GM21786 (cell line): Measurements from ENCODE around the gene GRIK3.
"Not testable (repeated sequence)": the region's sequence is repeated elsewhere in the genome, so short reads cannot be mapped to it uniquely, and the experiment has no call there.

Experiments used
- ATAC-seq: cut with Tn5 transposase; IDR thresholded peaks from one replicate; pipeline ENCODE4 v1.9.1; 2021; ENCODE audit not compliant: unreplicated experiment

The GRIK3 gene

GRCh38 chr1:36948147-36948546 lies 86.2 kb downstream of the GRIK3 start:
- no peak for ATAC-seq

DNA sequence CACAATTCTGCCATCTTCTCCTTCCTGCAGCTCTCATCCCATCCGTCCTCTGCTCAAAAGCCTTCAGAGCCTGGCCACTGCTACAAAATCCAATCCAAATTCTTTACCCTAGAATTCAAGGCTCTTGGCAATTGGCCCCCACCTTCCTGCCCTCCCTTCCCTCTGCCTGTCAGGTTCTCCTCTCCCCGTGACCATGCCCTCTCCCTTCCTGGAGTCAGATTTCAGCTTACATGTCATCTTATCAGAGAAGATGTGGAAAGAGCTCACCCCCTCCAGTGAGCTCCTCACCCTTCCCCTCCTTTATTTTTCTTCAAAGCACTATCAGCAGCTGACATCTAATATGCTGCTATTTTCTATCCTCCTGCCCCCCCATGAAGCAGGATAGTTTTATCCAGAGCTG lies 86.9 kb downstream of the GRIK3 start:
- no peak for ATAC-seq

GRCh38 chr1:36944883-36945282 lies 89.4 kb downstream of the GRIK3 start:
- ATAC-seq: no peak

DNA sequence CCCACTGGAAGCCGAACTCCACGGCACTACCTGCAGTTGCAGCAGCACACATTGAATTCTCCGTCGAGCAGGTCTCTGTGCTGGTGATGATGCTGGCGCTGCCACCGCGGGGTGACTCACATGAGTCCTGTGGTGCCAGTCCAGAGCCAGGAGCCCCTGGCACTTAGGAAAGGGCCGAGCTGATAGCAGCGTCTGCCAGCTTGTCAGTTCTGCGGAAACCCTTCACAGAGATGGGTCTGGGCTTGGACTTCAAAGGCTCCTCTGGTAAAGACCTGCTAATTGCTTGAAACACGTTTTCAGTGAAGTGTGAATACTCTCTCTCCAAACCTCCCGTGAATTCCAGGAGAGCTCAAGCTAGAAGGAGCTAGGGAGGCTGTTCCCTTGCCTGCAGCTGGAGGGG lies 92.2 kb downstream of the GRIK3 start:
- ATAC-seq: no peak

GRCh38 chr1:36941316-36941978 lies 92.9 kb downstream of the GRIK3 start:
- ATAC-seq: no peak

DNA sequence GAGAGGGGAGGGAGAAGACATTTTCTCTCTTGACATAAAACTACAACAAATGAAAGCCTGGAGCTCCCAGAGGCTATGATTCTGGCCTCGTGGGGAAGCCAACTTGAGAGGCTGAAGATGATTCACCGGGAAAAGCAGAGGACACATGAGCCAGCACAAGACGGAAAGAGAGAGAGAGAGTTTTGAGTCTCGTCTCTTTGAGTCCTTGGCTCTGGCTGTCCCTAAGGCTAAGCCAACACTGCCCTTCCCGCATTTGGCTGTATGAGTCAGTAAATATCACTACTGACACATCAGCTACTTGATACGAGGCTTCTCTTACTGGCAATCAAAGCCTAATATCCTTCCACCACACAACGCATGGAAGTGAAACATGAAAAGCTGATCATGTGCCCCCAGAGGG lies 95.5 kb downstream of the GRIK3 start:
- ATAC-seq: no peak

DNA sequence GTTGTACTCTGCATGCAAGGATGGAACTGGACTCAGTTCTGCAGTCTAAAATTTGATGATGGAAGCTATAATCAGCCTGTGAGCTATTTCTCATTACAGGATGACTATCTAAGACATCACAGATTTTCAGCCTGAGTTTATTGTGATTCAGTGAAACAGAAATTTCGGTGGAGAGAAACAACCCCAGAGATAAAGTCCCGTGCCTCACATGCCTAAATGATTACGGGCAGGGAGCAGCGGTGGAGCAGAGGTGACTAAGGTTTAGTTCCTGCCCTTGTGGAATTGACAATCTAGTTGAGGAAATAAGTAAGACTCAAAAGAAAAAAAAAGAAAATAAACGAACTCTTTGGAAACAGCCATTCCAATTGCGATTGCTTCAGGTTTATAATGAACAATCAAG lies 96.9 kb downstream of the GRIK3 start:
- ATAC-seq: no peak

- no peak for ATAC-seq
Observed at GRCh38 chr1:36934061-36934460, 100.3 kb downstream of the GRIK3 start.

GRCh38 chr1:36927826-36928225 lies 106.5 kb downstream of the GRIK3 start:
- ATAC-seq: no peak

GRCh38 chr1:36925251-36925650 lies 109.1 kb downstream of the GRIK3 start:
- ATAC-seq: no peak

- ATAC-seq: no peak
Observed at GRCh38 chr1:36924282-36924811, 110.0 kb downstream of the GRIK3 start.

GRCh38 chr1:36922593-36923426 lies 111.5 kb downstream of the GRIK3 start:
- no peak for ATAC-seq

DNA sequence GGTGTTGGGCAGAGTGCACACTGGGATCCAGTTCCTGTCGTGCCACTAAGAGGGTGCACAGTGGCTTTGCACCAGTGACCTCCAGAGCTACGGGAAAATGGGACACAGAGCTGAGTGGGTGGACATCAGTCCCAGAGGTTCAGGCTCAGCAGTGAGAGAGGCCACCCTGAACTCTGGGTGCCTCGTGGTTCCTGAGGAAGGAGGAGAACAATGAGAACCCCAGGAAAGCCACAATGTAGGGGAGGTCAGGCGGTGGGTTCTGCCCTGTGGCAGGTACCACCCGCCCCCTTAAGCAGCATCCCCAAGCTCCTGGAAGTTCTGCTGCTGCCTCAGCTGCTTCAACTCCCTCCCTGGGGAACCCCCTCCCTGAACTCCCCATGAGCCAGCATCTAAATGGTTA lies 112.2 kb downstream of the GRIK3 start:
- no peak for ATAC-seq

- no peak for ATAC-seq
Observed at GRCh38 chr1:36920801-36921405, 113.4 kb downstream of the GRIK3 start.

GRCh38 chr1:36920371-36920770 lies 113.9 kb downstream of the GRIK3 start:
- no peak for ATAC-seq

- no peak for ATAC-seq
Observed at GRCh38 chr1:36919491-36920145, 114.7 kb downstream of the GRIK3 start.

DNA sequence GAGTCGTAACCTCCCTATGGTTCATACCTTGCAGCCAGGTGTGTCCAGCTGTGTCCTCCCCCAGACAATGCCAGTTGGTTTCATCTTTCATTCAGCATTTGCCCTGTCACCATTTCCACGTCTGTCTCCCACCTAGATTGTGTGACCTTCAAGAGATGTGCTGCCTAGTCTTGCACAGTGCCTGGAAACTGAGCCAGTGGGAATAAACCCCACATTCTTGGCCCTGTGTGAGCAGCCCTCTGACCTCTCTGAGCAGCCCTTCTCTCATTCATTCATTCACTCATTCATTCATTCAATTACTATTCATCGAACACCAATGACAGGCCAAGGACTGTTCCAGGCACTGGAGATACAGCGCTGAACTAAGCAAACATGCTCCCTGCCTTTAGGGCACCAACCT lies 115.7 kb downstream of the GRIK3 start:
- no peak for ATAC-seq

GRCh38 chr1:36916542-36916941 lies 117.8 kb downstream of the GRIK3 start:
- not testable (repeated sequence) for ATAC-seq

DNA sequence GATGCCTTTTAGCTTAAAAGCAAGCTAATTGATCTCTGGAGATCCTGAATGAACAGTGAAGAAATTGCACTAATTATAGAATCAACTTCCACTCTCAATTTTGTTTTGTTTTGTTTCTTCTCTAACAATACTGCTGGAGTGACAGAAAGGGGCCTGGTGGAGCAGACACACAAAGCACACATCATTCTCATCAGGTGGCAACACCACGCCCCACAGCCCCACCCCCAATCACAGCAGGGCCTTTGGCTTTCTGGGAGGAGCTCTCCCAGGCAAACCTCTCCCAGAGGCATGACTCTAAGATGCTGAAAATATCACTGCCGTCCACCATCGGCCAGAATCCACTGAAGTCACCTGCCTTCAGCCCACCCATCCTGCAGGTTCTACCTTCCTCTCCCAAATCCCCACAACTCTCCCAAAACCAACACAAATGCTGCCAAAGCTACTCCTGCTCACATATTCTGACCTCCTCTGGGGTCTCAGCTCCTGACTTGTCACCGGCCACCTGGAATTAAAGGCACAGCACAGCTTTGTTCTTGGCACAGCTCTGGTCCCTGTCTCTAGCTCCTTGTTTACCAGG lies 120.7 kb downstream of the GRIK3 start:
- no peak for ATAC-seq

DNA sequence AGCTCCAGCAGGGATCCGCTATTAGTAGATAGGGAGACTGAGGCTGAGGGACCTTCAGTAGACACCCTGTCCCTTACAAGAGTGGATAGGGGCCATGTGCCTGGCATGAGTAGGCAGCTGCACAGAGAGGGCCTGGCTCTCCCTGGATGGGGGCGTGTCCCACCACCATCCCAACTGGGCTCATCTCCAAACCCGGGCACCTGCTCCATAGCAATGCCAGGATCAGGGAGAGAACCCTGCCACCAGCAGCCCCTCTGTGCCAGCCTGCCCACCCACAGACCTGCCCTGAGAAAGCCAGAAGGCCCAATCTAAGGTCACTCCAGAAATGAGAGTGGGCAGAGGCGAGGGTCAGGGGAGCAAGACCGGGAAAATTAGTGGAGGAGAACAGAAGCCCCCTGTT lies 121.3 kb downstream of the GRIK3 start:
- no peak for ATAC-seq

GRCh38 chr1:36912365-36912865 lies 121.9 kb downstream of the GRIK3 start:
- no peak for ATAC-seq
